HepG2 (cell line): ENCODE data around the gene ZNF597. TPM values are rescaled to one million over a fixed set of nuclear protein-coding genes. Genes with fewer than 3 reads are reported as not detected.
A peak's percentile ranks its signal among the peaks of the same experiment; 100 is the strongest.

Experiments used
- GABPB1 ChIP-seq: IDR thresholded peaks from 2 replicates; pipeline ENCODE4 v1.6.1; 2016; ENCODE audit warnings: mild to moderate bottlenecking, missing genetic modification reagents, moderate library complexity, missing compliant biosample characterization
- HMG20B ChIP-seq: conservative IDR thresholded peaks from 2 replicates; pipeline ENCODE4 v1.6.1; 2016; ENCODE audit warnings: missing genetic modification reagents, missing compliant biosample characterization
- HNF4A ChIP-seq: sonication (generic); formaldehyde crosslinking; IDR thresholded peaks from 2 replicates; pipeline ENCODE4 v1.4.0; 2020; ENCODE audit warnings: missing genetic modification reagents
- JUN ChIP-seq: sonication (generic); formaldehyde crosslinking; IDR thresholded peaks from 2 replicates; pipeline ENCODE4 v1.4.0; 2020; ENCODE audit warnings: mild to moderate bottlenecking, missing genetic modification reagents
- JUNB ChIP-seq: sonication (generic); formaldehyde crosslinking; IDR thresholded peaks from 2 replicates; pipeline ENCODE4 v1.8.0; 2022; ENCODE audit warnings: missing genetic modification reagents, mild to moderate bottlenecking, borderline replicate concordance
- KLF12 ChIP-seq: sonication (generic); formaldehyde crosslinking; IDR thresholded peaks from 2 replicates; pipeline ENCODE4 v1.4.0; 2020; ENCODE audit warnings: missing genetic modification reagents, borderline replicate concordance
- KLF16 ChIP-seq, 2 experiments: sonication (generic) in 1 of 2; formaldehyde crosslinking in 1 of 2; IDR thresholded peaks; 2 replicates each; pipeline versions ENCODE4 v1.6.1 to v1.8.0; 2016 to 2023; ENCODE audit warnings: missing genetic modification reagents in 2 of 2, missing compliant biosample characterization in 1 of 2
- NCOR1 ChIP-seq: fragments of 200-600 bp; sonication (generic); IDR thresholded peaks from 2 replicates; pipeline ENCODE4 v1.7.0; 2017; ENCODE audit warnings: antibody characterized with exemption, low read length, borderline replicate concordance
- NFYB ChIP-seq: sonication (generic); formaldehyde crosslinking; IDR thresholded peaks from 2 replicates; pipeline ENCODE4 v1.4.0; 2020; ENCODE audit warnings: missing genetic modification reagents
- NONO ChIP-seq, 2 experiments: fragments of 450-650 bp in 1 of 2; sonication (generic) in 1 of 2; formaldehyde crosslinking in 1 of 2; IDR thresholded peaks in 1 of 2; conservative IDR thresholded peaks in 1 of 2; 2 replicates each; pipeline versions ENCODE4 v1.6.1 to v1.8.0; 2017 to 2022; ENCODE audit warnings: mild to moderate bottlenecking in 1 of 2, missing genetic modification reagents in 1 of 2, moderate library complexity in 1 of 2
- NR2C2 ChIP-seq: sonication (generic); formaldehyde crosslinking; IDR thresholded peaks from 2 replicates; pipeline ENCODE4 v1.4.0; 2020; ENCODE audit warnings: missing genetic modification reagents, mild to moderate bottlenecking, moderate library complexity, borderline replicate concordance
- RARA ChIP-seq: IDR thresholded peaks from 2 replicates; pipeline ENCODE4 v1.6.1; 2016; ENCODE audit warnings: missing genetic modification reagents, missing compliant biosample characterization
- SAP130 ChIP-seq: IDR thresholded peaks from 2 replicates; pipeline ENCODE4 v1.6.1; 2016; ENCODE audit warnings: low read depth
- ZBTB3 ChIP-seq: sonication (generic); formaldehyde crosslinking; IDR thresholded peaks from 2 replicates; pipeline ENCODE4 v1.4.0; 2020; ENCODE audit warnings: low read depth, mild to moderate bottlenecking, moderate library complexity, missing genetic modification reagents, borderline replicate concordance
- ZBTB42 ChIP-seq: sonication (generic); formaldehyde crosslinking; IDR thresholded peaks from 2 replicates; pipeline ENCODE4 v1.5.0; 2020; ENCODE audit warnings: mild to moderate bottlenecking, missing genetic modification reagents
- ZNF12 ChIP-seq: sonication (generic); formaldehyde crosslinking; IDR thresholded peaks from 2 replicates; pipeline ENCODE4 v1.5.0; 2020; ENCODE audit warnings: missing genetic modification reagents
- ZNF264 ChIP-seq: sonication (generic); formaldehyde crosslinking; IDR thresholded peaks from 2 replicates; pipeline ENCODE4 v1.4.0; 2020; ENCODE audit warnings: missing genetic modification reagents
- ZNF44 ChIP-seq: sonication (generic); formaldehyde crosslinking; IDR thresholded peaks from 2 replicates; pipeline ENCODE4 v1.5.1; 2020; ENCODE audit warnings: mild to moderate bottlenecking, missing genetic modification reagents
- ZNF652 ChIP-seq: IDR thresholded peaks from 2 replicates; pipeline ENCODE4 v1.6.1; 2016; ENCODE audit warnings: low read depth, borderline replicate concordance
- ZNF672 ChIP-seq: sonication (generic); formaldehyde crosslinking; IDR thresholded peaks from 2 replicates; pipeline ENCODE4 v1.8.1; 2022; ENCODE audit warnings: missing genetic modification reagents
- polyA plus RNA-seq, 8 experiments: library from polyadenylated mRNA; depleted of rRNA in 3 of 8; stranded (reverse) in 7 of 8; unstranded in 1 of 8; fragments of >200 nt; fragmentation: Illumina TruSeq in 4 of 8; extraction: Trizol in 4 of 8; gene quantifications; 2 replicates each; pipeline versions ENCODE4 v1.2.1 to v1.2.3, GENCODE V29; 2011 to 2016; ENCODE audit warnings: low read depth in 4 of 8, missing spikeins in 1 of 8, mixed read lengths in 1 of 8; ENCODE audit not compliant: insufficient read depth in 1 of 8
- total RNA-seq, 5 experiments: library from RNA; depleted of rRNA; stranded (reverse); fragments of >200 nt; fragmentation: Illumina TruSeq; extraction: Trizol; gene quantifications; 2 replicates each; pipeline ENCODE4 v1.2.3, GENCODE V29; 2016; ENCODE audit warnings: low read depth in 1 of 5
- TF ChIP-seq, protein P1 (sequence below): sonication (generic); formaldehyde crosslinking; IDR thresholded peaks from 2 replicates; pipeline ENCODE4 v1.5.0; 2020; ENCODE audit warnings: mild to moderate bottlenecking, missing genetic modification reagents
- TF ChIP-seq, protein P2 (sequence below): IDR thresholded peaks from 2 replicates; pipeline ENCODE4 v1.6.1; 2016; ENCODE audit warnings: missing genetic modification reagents, missing compliant biosample characterization
- TF ChIP-seq, protein P3 (sequence below): sonication (generic); formaldehyde crosslinking; IDR thresholded peaks from 2 replicates; pipeline ENCODE4 v1.8.1; 2023; ENCODE audit warnings: missing genetic modification reagents, inconsistent platforms, borderline replicate concordance
- TF ChIP-seq, protein P4 (sequence below): sonication (generic); formaldehyde crosslinking; IDR thresholded peaks from 2 replicates; pipeline ENCODE4 v1.5.0; 2020; ENCODE audit warnings: missing genetic modification reagents
- TF ChIP-seq, protein P5 (sequence below): IDR thresholded peaks from 2 replicates; pipeline ENCODE4 v1.6.1; 2016; ENCODE audit warnings: low read depth, control low read depth

The ZNF597 gene
- total and polyA plus RNA-seq, 2 of the 13 experiments (the other 11 are each of a cell fraction or from before 2014, with no cell fraction given): 1.3 to 2.4 TPM

GRCh38 chr16:3458852-3459361, 15.6 kb upstream of the ZNF597 start (continued):
- TF ChIP-seq, protein P1, sequence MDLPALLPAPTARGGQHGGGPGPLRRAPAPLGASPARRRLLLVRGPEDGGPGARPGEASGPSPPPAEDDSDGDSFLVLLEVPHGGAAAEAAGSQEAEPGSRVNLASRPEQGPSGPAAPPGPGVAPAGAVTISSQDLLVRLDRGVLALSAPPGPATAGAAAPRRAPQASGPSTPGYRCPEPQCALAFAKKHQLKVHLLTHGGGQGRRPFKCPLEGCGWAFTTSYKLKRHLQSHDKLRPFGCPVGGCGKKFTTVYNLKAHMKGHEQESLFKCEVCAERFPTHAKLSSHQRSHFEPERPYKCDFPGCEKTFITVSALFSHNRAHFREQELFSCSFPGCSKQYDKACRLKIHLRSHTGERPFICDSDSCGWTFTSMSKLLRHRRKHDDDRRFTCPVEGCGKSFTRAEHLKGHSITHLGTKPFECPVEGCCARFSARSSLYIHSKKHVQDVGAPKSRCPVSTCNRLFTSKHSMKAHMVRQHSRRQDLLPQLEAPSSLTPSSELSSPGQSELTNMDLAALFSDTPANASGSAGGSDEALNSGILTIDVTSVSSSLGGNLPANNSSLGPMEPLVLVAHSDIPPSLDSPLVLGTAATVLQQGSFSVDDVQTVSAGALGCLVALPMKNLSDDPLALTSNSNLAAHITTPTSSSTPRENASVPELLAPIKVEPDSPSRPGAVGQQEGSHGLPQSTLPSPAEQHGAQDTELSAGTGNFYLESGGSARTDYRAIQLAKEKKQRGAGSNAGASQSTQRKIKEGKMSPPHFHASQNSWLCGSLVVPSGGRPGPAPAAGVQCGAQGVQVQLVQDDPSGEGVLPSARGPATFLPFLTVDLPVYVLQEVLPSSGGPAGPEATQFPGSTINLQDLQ: no peak
- TF ChIP-seq ZNF652 (CRISPR knock-in tag) (0 out of 2 replicates have a peak, but pooled peaks have one; percentile 8), ZBTB42 (CRISPR knock-in tag) (no peak), NR2C2 (CRISPR knock-in tag) (peak; percentile 69), JUNB (CRISPR knock-in tag) (no peak), ZBTB3 (CRISPR knock-in tag) (no peak), SAP130 (CRISPR knock-in tag) (peak; percentile 94), NONO (IDR thresholded peaks at IDR 0.05) (no peak), NONO (CRISPR knock-in tag; conservative IDR thresholded peaks at IDR 0.05) (no peak; the same call in 1 of the 2 replicates), JUN (CRISPR knock-in tag) (no peak; the same call in 1 of the 2 replicates), NFYB (CRISPR knock-in tag) (no peak), HNF4A (CRISPR knock-in tag) (peak; percentile 61), ZNF672 (CRISPR knock-in tag) (no peak), GABPB1 (CRISPR knock-in tag) (no peak; the same call in 1 of the 2 replicates), KLF12 (no peak), ZNF264 (CRISPR knock-in tag) (no peak), HMG20B (no peak), KLF16 (CRISPR knock-in tag; IDR thresholded peaks at IDR 0.05) (peak in 1 of 2 experiments; percentile 64; a peak in 1 of 4 replicates), RARA (peak; percentile 30), NCOR1 (peak; percentile 72; the same call in 1 of the 2 replicates), ZNF44 (CRISPR knock-in tag) (no peak), ZNF12 (CRISPR knock-in tag) (0 out of 2 replicates have a peak, but pooled peaks have one; percentile 10)
- TF ChIP-seq, protein P2, sequence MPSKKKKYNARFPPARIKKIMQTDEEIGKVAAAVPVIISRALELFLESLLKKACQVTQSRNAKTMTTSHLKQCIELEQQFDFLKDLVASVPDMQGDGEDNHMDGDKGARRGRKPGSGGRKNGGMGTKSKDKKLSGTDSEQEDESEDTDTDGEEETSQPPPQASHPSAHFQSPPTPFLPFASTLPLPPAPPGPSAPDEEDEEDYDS (CRISPR knock-in tag): peak; percentile 92
- TF ChIP-seq, protein P3, sequence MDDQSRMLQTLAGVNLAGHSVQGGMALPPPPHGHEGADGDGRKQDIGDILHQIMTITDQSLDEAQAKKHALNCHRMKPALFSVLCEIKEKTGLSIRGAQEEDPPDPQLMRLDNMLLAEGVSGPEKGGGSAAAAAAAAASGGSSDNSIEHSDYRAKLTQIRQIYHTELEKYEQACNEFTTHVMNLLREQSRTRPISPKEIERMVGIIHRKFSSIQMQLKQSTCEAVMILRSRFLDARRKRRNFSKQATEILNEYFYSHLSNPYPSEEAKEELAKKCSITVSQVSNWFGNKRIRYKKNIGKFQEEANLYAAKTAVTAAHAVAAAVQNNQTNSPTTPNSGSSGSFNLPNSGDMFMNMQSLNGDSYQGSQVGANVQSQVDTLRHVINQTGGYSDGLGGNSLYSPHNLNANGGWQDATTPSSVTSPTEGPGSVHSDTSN (CRISPR knock-in tag): no peak
- TF ChIP-seq, protein P4, sequence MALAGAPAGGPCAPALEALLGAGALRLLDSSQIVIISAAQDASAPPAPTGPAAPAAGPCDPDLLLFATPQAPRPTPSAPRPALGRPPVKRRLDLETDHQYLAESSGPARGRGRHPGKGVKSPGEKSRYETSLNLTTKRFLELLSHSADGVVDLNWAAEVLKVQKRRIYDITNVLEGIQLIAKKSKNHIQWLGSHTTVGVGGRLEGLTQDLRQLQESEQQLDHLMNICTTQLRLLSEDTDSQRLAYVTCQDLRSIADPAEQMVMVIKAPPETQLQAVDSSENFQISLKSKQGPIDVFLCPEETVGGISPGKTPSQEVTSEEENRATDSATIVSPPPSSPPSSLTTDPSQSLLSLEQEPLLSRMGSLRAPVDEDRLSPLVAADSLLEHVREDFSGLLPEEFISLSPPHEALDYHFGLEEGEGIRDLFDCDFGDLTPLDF (CRISPR knock-in tag): peak; percentile 47; the same call in 1 of the 2 replicates
- TF ChIP-seq, protein P5, sequence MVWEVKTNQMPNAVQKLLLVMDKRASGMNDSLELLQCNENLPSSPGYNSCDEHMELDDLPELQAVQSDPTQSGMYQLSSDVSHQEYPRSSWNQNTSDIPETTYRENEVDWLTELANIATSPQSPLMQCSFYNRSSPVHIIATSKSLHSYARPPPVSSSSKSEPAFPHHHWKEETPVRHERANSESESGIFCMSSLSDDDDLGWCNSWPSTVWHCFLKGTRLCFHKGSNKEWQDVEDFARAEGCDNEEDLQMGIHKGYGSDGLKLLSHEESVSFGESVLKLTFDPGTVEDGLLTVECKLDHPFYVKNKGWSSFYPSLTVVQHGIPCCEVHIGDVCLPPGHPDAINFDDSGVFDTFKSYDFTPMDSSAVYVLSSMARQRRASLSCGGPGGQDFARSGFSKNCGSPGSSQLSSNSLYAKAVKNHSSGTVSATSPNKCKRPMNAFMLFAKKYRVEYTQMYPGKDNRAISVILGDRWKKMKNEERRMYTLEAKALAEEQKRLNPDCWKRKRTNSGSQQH: no peak; the same call in 1 of the 2 replicates
